Measurements from ENCODE around the gene AUTS2.
A peak's percentile ranks its signal among the peaks of the same experiment; 100 is the strongest.

The AUTS2 gene

GRCh38 chr7:69723663-69724062, 125.4 kb downstream of the AUTS2 start (continued):
- TF ChIP-seq, protein P1, sequence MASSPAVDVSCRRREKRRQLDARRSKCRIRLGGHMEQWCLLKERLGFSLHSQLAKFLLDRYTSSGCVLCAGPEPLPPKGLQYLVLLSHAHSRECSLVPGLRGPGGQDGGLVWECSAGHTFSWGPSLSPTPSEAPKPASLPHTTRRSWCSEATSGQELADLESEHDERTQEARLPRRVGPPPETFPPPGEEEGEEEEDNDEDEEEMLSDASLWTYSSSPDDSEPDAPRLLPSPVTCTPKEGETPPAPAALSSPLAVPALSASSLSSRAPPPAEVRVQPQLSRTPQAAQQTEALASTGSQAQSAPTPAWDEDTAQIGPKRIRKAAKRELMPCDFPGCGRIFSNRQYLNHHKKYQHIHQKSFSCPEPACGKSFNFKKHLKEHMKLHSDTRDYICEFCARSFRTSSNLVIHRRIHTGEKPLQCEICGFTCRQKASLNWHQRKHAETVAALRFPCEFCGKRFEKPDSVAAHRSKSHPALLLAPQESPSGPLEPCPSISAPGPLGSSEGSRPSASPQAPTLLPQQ (tag by site-specific recombination; IDR thresholded peaks at IDR 0.05): no peak
- TF ChIP-seq SALL2 (tag by site-specific recombination; IDR thresholded peaks at IDR 0.05; ENCODE audit: borderline replicate concordance): no peak

GRCh38 chr7:69728304-69728703, 130.0 kb downstream of the AUTS2 start:
- CTCF ChIA-PET: no interaction called here
- TF ChIP-seq ZXDB (tag by site-specific recombination; IDR thresholded peaks at IDR 0.05) (no peak), PATZ1 (tag by site-specific recombination; IDR thresholded peaks at IDR 0.05) (no peak), ZNF19 (tag by site-specific recombination; IDR thresholded peaks at IDR 0.05; ENCODE audit: low read depth) (no peak), ZSCAN5A (tag by site-specific recombination; IDR thresholded peaks at IDR 0.05) (no peak)
- TF ChIP-seq, protein P2, sequence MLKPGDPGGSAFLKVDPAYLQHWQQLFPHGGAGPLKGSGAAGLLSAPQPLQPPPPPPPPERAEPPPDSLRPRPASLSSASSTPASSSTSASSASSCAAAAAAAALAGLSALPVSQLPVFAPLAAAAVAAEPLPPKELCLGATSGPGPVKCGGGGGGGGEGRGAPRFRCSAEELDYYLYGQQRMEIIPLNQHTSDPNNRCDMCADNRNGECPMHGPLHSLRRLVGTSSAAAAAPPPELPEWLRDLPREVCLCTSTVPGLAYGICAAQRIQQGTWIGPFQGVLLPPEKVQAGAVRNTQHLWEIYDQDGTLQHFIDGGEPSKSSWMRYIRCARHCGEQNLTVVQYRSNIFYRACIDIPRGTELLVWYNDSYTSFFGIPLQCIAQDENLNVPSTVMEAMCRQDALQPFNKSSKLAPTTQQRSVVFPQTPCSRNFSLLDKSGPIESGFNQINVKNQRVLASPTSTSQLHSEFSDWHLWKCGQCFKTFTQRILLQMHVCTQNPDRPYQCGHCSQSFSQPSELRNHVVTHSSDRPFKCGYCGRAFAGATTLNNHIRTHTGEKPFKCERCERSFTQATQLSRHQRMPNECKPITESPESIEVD (tag by site-specific recombination; IDR thresholded peaks at IDR 0.05): peak; percentile 76

GRCh38 chr7:69732203-69732602, 133.9 kb downstream of the AUTS2 start:
- Histone ChIP-seq H3K9me3 (ENCODE audit: control insufficient read depth, insufficient read depth, low read depth, low read length) (no peaks in the 10 kb centered on the region), H3K4me3 (ENCODE audit: low read depth, low read length) (no peak overlapping the region), H3K36me3 (ENCODE audit: control insufficient read depth in 2 of 2, insufficient read depth in 1 of 2, low read length in 2 of 2) (no peaks in the 10 kb centered on the region), H3K4me1 (ENCODE audit: control insufficient read depth, insufficient read depth, low read length) (peaks cover 37% of the 10 kb centered on the region), H3K27ac (ENCODE audit: extremely low read depth, low read depth, low read length) (no peak overlapping the region)
- CTCF ChIA-PET: no interaction called here
- POLR2A ChIA-PET: no interaction called here
- peak; percentile 49; the same call in 1 of the 2 replicates for TF ChIP-seq EGR2 (tag by site-specific recombination; IDR thresholded peaks at IDR 0.05; ENCODE audit: low read depth)
- no peak for TF ChIP-seq SETDB1 (IDR thresholded peaks at IDR 0.05; ENCODE audit: insufficient read length, low read length)
- TF ChIP-seq ZNF37A (tag by site-specific recombination; IDR thresholded peaks at IDR 0.05): no peak
- no peak for TF ChIP-seq ZNF274 (IDR thresholded peaks at IDR 0.05; ENCODE audit: low read length)
- TF ChIP-seq ZNF274 (tag by site-specific recombination; IDR thresholded peaks at IDR 0.05; ENCODE audit: borderline replicate concordance): no peak
- peak; percentile 50; the same call in 1 of the 2 replicates for TF ChIP-seq KLF9 (tag by site-specific recombination; IDR thresholded peaks at IDR 0.05; ENCODE audit: low read depth)
- no peak for TF ChIP-seq MZF1 (tag by site-specific recombination; IDR thresholded peaks at IDR 0.05; ENCODE audit: borderline replicate concordance)
- no peak for TF ChIP-seq BCL11A (tag by site-specific recombination; IDR thresholded peaks at IDR 0.05; ENCODE audit: low read depth)
- TF ChIP-seq, protein P3, sequence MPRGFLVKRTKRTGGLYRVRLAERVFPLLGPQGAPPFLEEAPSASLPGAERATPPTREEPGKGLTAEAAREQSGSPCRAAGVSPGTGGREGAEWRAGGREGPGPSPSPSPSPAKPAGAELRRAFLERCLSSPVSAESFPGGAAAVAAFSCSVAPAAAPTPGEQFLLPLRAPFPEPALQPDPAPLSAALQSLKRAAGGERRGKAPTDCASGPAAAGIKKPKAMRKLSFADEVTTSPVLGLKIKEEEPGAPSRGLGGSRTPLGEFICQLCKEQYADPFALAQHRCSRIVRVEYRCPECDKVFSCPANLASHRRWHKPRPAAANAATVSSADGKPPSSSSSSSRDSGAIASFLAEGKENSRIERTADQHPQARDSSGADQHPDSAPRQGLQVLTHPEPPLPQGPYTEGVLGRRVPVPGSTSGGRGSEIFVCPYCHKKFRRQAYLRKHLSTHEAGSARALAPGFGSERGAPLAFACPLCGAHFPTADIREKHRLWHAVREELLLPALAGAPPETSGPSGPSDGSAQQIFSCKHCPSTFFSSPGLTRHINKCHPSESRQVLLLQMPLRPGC (tag by site-specific recombination; IDR thresholded peaks at IDR 0.05): no peak
- TF ChIP-seq ZBTB10 (tag by site-specific recombination; IDR thresholded peaks at IDR 0.05): no peak
- TF ChIP-seq ZNF426 (tag by site-specific recombination; IDR thresholded peaks at IDR 0.05): no peak
- no peak for TF ChIP-seq ZNF292 (tag by site-specific recombination; IDR thresholded peaks at IDR 0.05; ENCODE audit: borderline replicate concordance, low read depth)
- TF ChIP-seq, protein P1 (tag by site-specific recombination; IDR thresholded peaks at IDR 0.05): no peak
- no peak for TF ChIP-seq ZXDB (tag by site-specific recombination; IDR thresholded peaks at IDR 0.05)
- peak; percentile 61 for TF ChIP-seq KLF1 (tag by site-specific recombination; IDR thresholded peaks at IDR 0.05)

More at GRCh38 chr7:69728304-69728703, 130.0 kb downstream of the AUTS2 start:
- peaks cover 28% of the 10 kb centered on the region for H3K4me1 ChIP-seq (ENCODE audit: control insufficient read depth, insufficient read depth, low read length)
- H3K27ac ChIP-seq (ENCODE audit: extremely low read depth, low read depth, low read length): no peak overlapping the region
- no peaks in the 10 kb centered on the region for H3K36me3 ChIP-seq (ENCODE audit: control insufficient read depth in 2 of 2, insufficient read depth in 1 of 2, low read length in 2 of 2)
- H3K4me3 ChIP-seq (ENCODE audit: low read depth, low read length): no peak overlapping the region
- POLR2A ChIA-PET: interaction anchor here (1.1 kb wide), 1 partner anchor 31 kb away, joined by 5 read pairs; no protein-coding TSS in a partner anchor
- H3K9me3 ChIP-seq (ENCODE audit: control insufficient read depth, insufficient read depth, low read depth, low read length): no peaks in the 10 kb centered on the region
